K562 (cell line): ENCODE measurements around the gene TRAPPC1. TPM values are rescaled to one million over a fixed set of nuclear protein-coding genes. Genes with fewer than 3 reads are reported as not detected.
A peak's percentile ranks its signal among the peaks of the same experiment; 100 is the strongest.

Experiments
- ATAC-seq: fragments of 200-7000 bp; cut with Tn5 transposase; 3 replicates; pipeline ENCODE4 v1.9.1; 2020; ENCODE audit warnings: moderate library complexity
- Bru-seq: library from RNA; stranded (reverse); fragments of 400-500 nt; gene quantifications from one replicate; lab custom pipeline; 2021; lab: Mats Ljungman, UMichigan
- BruChase-seq, 2 experiments: library from RNA; stranded (reverse); fragments of 400-500 nt; gene quantifications; one replicate each; lab custom pipeline; 2021; lab: Mats Ljungman, UMichigan
- BruUV-seq: library from RNA; stranded (reverse); fragments of 400-500 nt; replicated peaks from 2 replicates; lab custom pipeline; 2021; lab: Mats Ljungman, UMichigan
- CTCF ChIA-PET: fragments of 300-600 bp; formaldehyde crosslinking; extraction: SDS; loops from one replicate; lab custom pipeline; 2021; ENCODE audit warnings: low intra/inter-chr PET ratio; lab: Yijun Ruan, JAX
- POLR2A ChIA-PET: fragments of 300-600, 350-650 bp; sonication (Branson Sonifier 250); formaldehyde crosslinking; extraction: SDS; loops from one replicate; lab custom pipeline; 2021; ENCODE audit warnings: antibody characterized with exemption, inconsistent platforms; lab: Yijun Ruan, JAX
- DNase-seq, 4 experiments: peaks; one replicate each; pipeline versions ENCODE4 v3.0.0 to v3.0.0-alpha.2; 2011 to 2018; ENCODE audit warnings: low spot score in 3 of 4, mixed read lengths in 3 of 4; ENCODE audit errors: extremely low read depth in 1 of 4
- FAIRE-seq: peaks from 2 replicates; lab custom pipeline; 2011; peaks lifted over from hg19 to GRCh38; lab: Jason Lieb, UNC
- H2AFZ ChIP-seq: 2 replicates; pipeline ENCODE4 v1.6.0; 2011; ENCODE audit warnings: low read depth, low read length, control low read depth, inconsistent platforms
- H3K27ac ChIP-seq: fragments of 200-600 bp; 3 replicates; pipeline ENCODE4 v1.8.0; 2011; ENCODE audit warnings: low read depth, mild to moderate bottlenecking, control low read depth, inconsistent platforms, low read length, moderate library complexity, mixed read lengths; ENCODE audit errors: extremely low read depth
- H3K27me3 ChIP-seq, 2 experiments: fragments of 300-600 bp in 1 of 2; 2 replicates in 1 of 2; 3 replicates in 1 of 2; pipeline versions ENCODE4 v1.6.0 to v1.8.0; 2011; ENCODE audit warnings: inconsistent platforms in 2 of 2, low read length in 2 of 2, mild to moderate bottlenecking in 1 of 2, mixed read lengths in 1 of 2, moderate library complexity in 1 of 2; ENCODE audit not compliant: control insufficient read depth in 2 of 2, insufficient read depth in 2 of 2
- H3K36me3 ChIP-seq: fragments of 300-600 bp; 3 replicates; pipeline ENCODE4 v1.8.0; 2011; ENCODE audit warnings: mild to moderate bottlenecking, low read length, inconsistent platforms; ENCODE audit not compliant: control insufficient read depth, insufficient read depth
- H3K4me1 ChIP-seq, 2 experiments: fragments of 200-600 bp in 1 of 2; replicated peaks in 1 of 2; 2 replicates in 1 of 2; 3 replicates in 1 of 2; pipeline versions ENCODE4 v1.5.1 to v1.8.0; 2011; ENCODE audit warnings: inconsistent platforms in 2 of 2, low read length in 2 of 2, mild to moderate bottlenecking in 1 of 2, mixed read lengths in 1 of 2, moderate library complexity in 1 of 2; ENCODE audit not compliant: control insufficient read depth in 2 of 2, insufficient read depth in 2 of 2
- H3K4me2 ChIP-seq: 2 replicates; pipeline ENCODE4 v1.6.1; 2011; ENCODE audit warnings: low read length, control low read depth, inconsistent platforms, mixed read lengths; ENCODE audit not compliant: insufficient read depth
- H3K4me3 ChIP-seq: fragments of 200-600 bp; sonication (generic), shearing (Covaris generic); 2 replicates; pipeline ENCODE4 v1.5.1; 2016; ENCODE audit warnings: control low read depth, inconsistent platforms
- H3K79me2 ChIP-seq: fragments of 200-600 bp; 3 replicates; pipeline ENCODE4 v1.8.0; 2011; ENCODE audit warnings: low read length, inconsistent platforms; ENCODE audit not compliant: control insufficient read depth, insufficient read depth
- H3K9ac ChIP-seq, 2 experiments: 2 replicates each; pipeline versions ENCODE4 v1.6.0 to v1.6.1; 2011; ENCODE audit warnings: low read depth in 2 of 2, low read length in 2 of 2, control low read depth in 1 of 2, inconsistent platforms in 1 of 2, mild to moderate bottlenecking in 1 of 2, mixed read lengths in 1 of 2; ENCODE audit not compliant: insufficient read depth in 1 of 2
- H3K9me1 ChIP-seq: one replicate; pipeline ENCODE4 v1.6.0; 2011; ENCODE audit warnings: inconsistent platforms, mild to moderate bottlenecking, low read length, moderate library complexity; ENCODE audit not compliant: control insufficient read depth, insufficient read depth
- H3K9me3 ChIP-seq: replicated peaks from 2 replicates; pipeline ENCODE4 v1.5.1; 2011; ENCODE audit warnings: low read depth, low read length, inconsistent platforms; ENCODE audit not compliant: control insufficient read depth, insufficient read depth
- H4K20me1 ChIP-seq: replicated peaks from 2 replicates; pipeline ENCODE4 v1.6.1; 2011; ENCODE audit warnings: low read length, inconsistent platforms, mixed read lengths; ENCODE audit not compliant: control insufficient read depth, insufficient read depth
- ARID2 ChIP-seq: fragments of 450-650 bp; IDR thresholded peaks from 2 replicates; pipeline ENCODE4 v1.6.1; 2017; ENCODE audit warnings: antibody characterized with exemption, mild to moderate bottlenecking
- ATF7 ChIP-seq: fragments of 450-650 bp; IDR thresholded peaks from 2 replicates; pipeline ENCODE4 v1.7.1; 2014; ENCODE audit warnings: mild to moderate bottlenecking, moderate library complexity
- CCNT2 ChIP-seq: IDR thresholded peaks from 2 replicates; pipeline ENCODE4 v1.6.1; 2011; ENCODE audit warnings: borderline replicate concordance, low read depth, mild to moderate bottlenecking, moderate library complexity, mixed read lengths, low read length; ENCODE audit not compliant: insufficient read length; ENCODE audit errors: extremely low read depth
- EP300 ChIP-seq: IDR thresholded peaks from 2 replicates; pipeline ENCODE4 v1.6.1; 2012; ENCODE audit warnings: low read length, improper control_type of control experiment
- ETV5 ChIP-seq: sonication (generic); formaldehyde crosslinking; IDR thresholded peaks from 2 replicates; pipeline ENCODE4 v1.4.0; 2020; ENCODE audit warnings: low read depth, mild to moderate bottlenecking, missing genetic modification reagents
- FOSL1 ChIP-seq: fragments of 200-800 bp; sonication (Bioruptor generic); conservative IDR thresholded peaks from 2 replicates; pipeline ENCODE4 v1.6.1; 2016; ENCODE audit warnings: missing genetic modification characterization, missing compliant biosample characterization
- MYBL2 ChIP-seq, 2 experiments: fragments of 450-650 bp in 1 of 2; sonication (generic) in 1 of 2; formaldehyde crosslinking in 1 of 2; IDR thresholded peaks; 2 replicates each; pipeline versions ENCODE4 v1.6.1 to v1.8.1; 2017 to 2022; ENCODE audit warnings: borderline replicate concordance in 1 of 2, inconsistent platforms in 1 of 2, low read depth in 1 of 2, mild to moderate bottlenecking in 1 of 2, missing genetic modification reagents in 1 of 2, moderate library complexity in 1 of 2
- NBN ChIP-seq: fragments of 450-650 bp; IDR thresholded peaks from 2 replicates; pipeline ENCODE4 v1.6.1; 2016; ENCODE audit warnings: low read depth, mild to moderate bottlenecking
- NFYB ChIP-seq: IDR thresholded peaks from 2 replicates; pipeline ENCODE4 v1.6.1; 2011; ENCODE audit warnings: mild to moderate bottlenecking, moderate library complexity; ENCODE audit not compliant: insufficient read length; ENCODE audit errors: extremely low read depth
- PHF20 ChIP-seq: fragments of 450-650 bp; IDR thresholded peaks from 2 replicates; pipeline ENCODE4 v1.6.1; 2018; ENCODE audit not compliant: partially characterized antibody
- RFX7 ChIP-seq: fragments of 250-450 bp; sonication (Bioruptor Pico); IDR thresholded peaks from 2 replicates; pipeline ENCODE4 v1.5.1; 2021; ENCODE audit warnings: mild to moderate bottlenecking
- RNF2 ChIP-seq: sonication (generic); IDR thresholded peaks from 2 replicates; pipeline ENCODE4 v1.6.1; 2016
- SAP30 ChIP-seq: fragments of 200-600 bp; sonication (generic); IDR thresholded peaks from 2 replicates; pipeline ENCODE4 v1.6.1; 2012; ENCODE audit warnings: borderline replicate concordance, low read depth, mild to moderate bottlenecking, moderate library complexity, low read length, control low read depth, inconsistent platforms; ENCODE audit not compliant: insufficient read depth, poor library complexity, severe bottlenecking
- SUPT5H ChIP-seq: fragments of 450-650 bp; IDR thresholded peaks from 2 replicates; pipeline ENCODE4 v1.6.1; 2016
- TBP ChIP-seq: optimal IDR thresholded peaks from 2 replicates; pipeline ENCODE3; 2011; ENCODE audit warnings: low read depth, low read length, improper control_type of control experiment
- ZC3H4 ChIP-seq: sonication (generic); formaldehyde crosslinking; IDR thresholded peaks from 2 replicates; pipeline ENCODE4 v1.9.0; 2021; ENCODE audit warnings: missing genetic modification reagents, borderline replicate concordance
- WGBS: fragments of 100-300 bp; shearing (Covaris generic); methylation state at CpG from one replicate; pipeline ENCODE4 v1.1.6; 2016; ENCODE audit warnings: low coverage, mixed read lengths; ENCODE audit not compliant: insufficient coverage; ENCODE audit errors: missing lambda C conversion rate; 5-methylcytosine and 5-hydroxymethylcytosine counted together
- in situ Hi-C: fragments of 300-500 bp; cut with MboI; formaldehyde crosslinking; loops from 4 replicates; pipeline ENCODE4 v1.15.0; 2018; ENCODE audit warnings: inconsistent platforms, mixed read lengths
- intact Hi-C: fragments of 100-400 bp; cut with micrococcal nuclease; formaldehyde crosslinking; loops from 2 replicates; pipeline ENCODE4 v1.14.2; 2022
- long read RNA-seq, 3 experiments: library from polyadenylated mRNA in 2 of 3; library from RNA in 1 of 3; unstranded in 2 of 3; stranded (forward) in 1 of 3; transcript quantifications; one replicate each; pipeline ENCODE4 v2.0.0, GENCODE V29; 2019 to 2022
- polyA minus RNA-seq, 3 experiments: library from RNA; depleted of rRNA, polyadenylated mRNA; stranded (reverse); fragments of >200 nt; gene quantifications; 2 replicates each; pipeline ENCODE4 v1.2.3, GENCODE V29; 2011
- polyA plus RNA-seq, 8 experiments: library from polyadenylated mRNA; depleted of rRNA in 4 of 8; stranded (reverse) in 5 of 8; unstranded in 3 of 8; fragments of >200 nt; fragmentation: Nextera tagmentation in 2 of 8; fragmentation: Illumina TruSeq in 1 of 8; extraction: Ambion mirVana in 2 of 8; extraction: Trizol in 1 of 8; gene quantifications; 2 replicates each; pipeline versions ENCODE4 v1.2.1 to v1.2.3, GENCODE V29; 2011 to 2014; ENCODE audit warnings: inconsistent platforms in 1 of 8, missing spikeins in 1 of 8
- total RNA-seq, 7 experiments: library from RNA; depleted of rRNA in 6 of 7; stranded (reverse); fragments of >200 nt in 6 of 7; fragmentation: Illumina TruSeq in 2 of 7; extraction: Trizol in 2 of 7; gene quantifications; 2 replicates each; pipeline versions ENCODE4 v1.2.1 to v1.2.3, GENCODE V29; 2011 to 2021; ENCODE audit warnings: low replicate concordance in 1 of 7

TRAPPC1 gene
- 20.3 and 31.8 TPM in 2 replicates for total RNA-seq (2011; cell fraction: chromatin; rRNA removed; ENCODE audit: low replicate concordance)
- 24.6 and 25.7 TPM in 2 replicates for total RNA-seq (2011; cell fraction: nucleolus; rRNA removed)
- total RNA-seq (2011; cell fraction: nucleoplasm; rRNA removed) = 26.6 and 31.8 TPM in 2 replicates
- total RNA-seq (2014; rRNA removed) (18.3 and 21.9 TPM in 2 replicates), total RNA-seq (2014; rRNA removed; fragmentation: Illumina TruSeq; extraction: Trizol) (11.7 and 15.4 TPM in 2 replicates), total RNA-seq (2015; rRNA removed; fragmentation: Illumina TruSeq; extraction: Trizol) (11.9 and 13.4 TPM in 2 replicates), total RNA-seq (2021) (59.2 and 64.5 TPM in 2 replicates), polyA plus RNA-seq (2011; rRNA removed) (36.2 and 47.0 TPM in 2 replicates), polyA plus RNA-seq (2014; fragmentation: Illumina TruSeq; extraction: Trizol) (79.0 and 82.8 TPM in 2 replicates), polyA plus RNA-seq (2014; fragmentation: Nextera tagmentation; extraction: Ambion mirVana) (10 to 100 TPM; 33.2 to 39.8 TPM), polyA plus RNA-seq (2014; rRNA removed) (44.6 and 52.6 TPM in 2 replicates), polyA minus RNA-seq (2011; rRNA and poly(A)+ RNA removed) (55.9 and 63.0 TPM in 2 replicates), Bru-seq, nascent RNA (percentile 78 among the genes with signal in this experiment), BruChase-seq, experiment 1, labeled RNA remaining after a 2-hour chase (percentile 69 among the genes with signal in this experiment), BruChase-seq, experiment 2, labeled RNA remaining after a 6-hour chase (percentile 69 among the genes with signal in this experiment)
- polyA plus RNA-seq (2011; cell fraction: cytosol; rRNA removed) = 109 and 114 TPM in 2 replicates
- polyA plus RNA-seq (2011; cell fraction: nucleus; rRNA removed) = 33.4 and 42.9 TPM in 2 replicates
- polyA plus RNA-seq (2012) = 79.6 and 103 TPM in 2 replicates
- polyA minus RNA-seq (2011; cell fraction: cytosol; rRNA and poly(A)+ RNA removed) = 32.4 and 38.7 TPM in 2 replicates
- 10.9 and 14.4 TPM in 2 replicates for polyA minus RNA-seq (2011; cell fraction: nucleus; rRNA and poly(A)+ RNA removed)
- long read RNA-seq, experiment 1, transcript TRAPPC1-202 (5 exons, 759 nt) = minor isoform, 6 of 39 reads
- long read RNA-seq, experiment 1, transcript TRAPPC1-201 (4 exons, 811 nt) = major isoform, 26 of 39 reads
- long read RNA-seq, experiment 1, partial matches to known transcripts = 2 of 39 reads
- long read RNA-seq, experiment 1, other reads (novel, unspliced or antisense) = 5 of 39 reads
- long read RNA-seq, experiment 2, transcript TRAPPC1-201 (4 exons, 811 nt) = major isoform, 37 of 77 reads
- long read RNA-seq, experiment 2, partial matches to known transcripts = 2 of 77 reads
- long read RNA-seq, experiment 2, other reads (novel, unspliced or antisense) = 31 of 77 reads
- long read RNA-seq, experiment 3, transcript TRAPPC1-201 (4 exons, 811 nt) = major isoform, 18 of 24 reads
- long read RNA-seq, experiment 3, partial matches to known transcripts = 3 of 24 reads
- long read RNA-seq, experiment 3, other reads (novel, unspliced or antisense) = 3 of 24 reads

GRCh38 chr17:7931709-7932482, at the start of gene TRAPPC1, which contains the start of gene CNTROB:
Gene TRAPPC1, minus strand, starts transcription at chr17:7931946. Its CDS starts 117 bp downstream, at chr17:7931829.
Gene CNTROB, plus strand, starts transcription at chr17:7932206. Its CDS starts 874 bp downstream, at chr17:7933080.
- WGBS = under 1% methylated on average over 31 of the region's 55 CpGs
- in situ Hi-C loops = no loop called here
- Histone ChIP-seq H3K9me1 (no peaks in the 10 kb centered on the region), H3K9me3 (no peaks in the 10 kb centered on the region), H3K9ac (peak within 1 kb of the TSS; percentile 94 to 99), H3K4me1 (peaks cover 10 to 12% of the 10 kb centered on the region in 2 experiments; a peak in 3 of 5 replicates), H3K27me3 (no peaks in the 10 kb centered on the region), H3K79me2 (peaks cover 38% of the 10 kb centered on the region), H3K4me2 (peak within 1 kb of the TSS; percentile 100), H2AFZ (peak within 1 kb of the TSS; percentile 95), H3K4me3 (peak within 1 kb of the TSS; percentile 87), H4K20me1 (no peaks in the 10 kb centered on the region; the same call in 1 of the 2 replicates), H3K36me3 (peaks cover 30% of the 10 kb centered on the region; the same call in 2 of the 3 replicates), H3K27ac (peak within 1 kb of the TSS; percentile 100)
- DNase-seq = peak; percentile 93 to 98 (median 96)
- intact Hi-C loops = no loop called here
- peak; percentile 95 for FAIRE-seq
- POLR2A ChIA-PET = interaction anchor here (0.5 to 2.6 kb wide), 11 partner anchors 9 to 1217 kb away, joined by 3 to 14 read pairs (median 4); partner anchors contain the start of gene RNF227
- no TSS peak for BruUV-seq
- CTCF ChIA-PET = interaction anchor here (0.6 to 0.7 kb wide), 2 partner anchors 19 to 58 kb away, joined by 3 to 5 read pairs; no protein-coding TSS in a partner anchor
- ATAC-seq = peak; percentile 96
- peak; percentile 87 for TF ChIP-seq MYBL2 (IDR thresholded peaks at IDR 0.05; ENCODE audit: low read depth)
- TF ChIP-seq MYBL2 (CRISPR knock-in tag; IDR thresholded peaks at IDR 0.05; ENCODE audit: borderline replicate concordance) = no peak
- peak; percentile 44 for TF ChIP-seq TBP
- TF ChIP-seq EP300 = peak; percentile 32; the same call in 1 of the 2 replicates
- TF ChIP-seq PHF20 = peak; percentile 47
- 0 out of 2 replicates have a peak, but pooled peaks have one; percentile 15 for TF ChIP-seq RNF2
- no peak for TF ChIP-seq ZC3H4 (CRISPR knock-in tag)
- TF ChIP-seq NFYB = peak; percentile 36
- peak; percentile 54 for TF ChIP-seq CCNT2
- TF ChIP-seq ETV5 (CRISPR knock-in tag) = 0 out of 2 replicates have a peak, but pooled peaks have one; percentile 42
- peak; percentile 44; the same call in 1 of the 2 replicates for TF ChIP-seq ARID2
- TF ChIP-seq RFX7 (CRISPR knock-in tag) = no peak
- peak; percentile 97 for TF ChIP-seq NBN
- peak; percentile 37 for TF ChIP-seq SAP30
- TF ChIP-seq FOSL1 (tag) = peak; percentile 27; the same call in 1 of the 2 replicates
- TF ChIP-seq ATF7 = peak; percentile 100
- TF ChIP-seq SUPT5H = peak; percentile 91
